NCI-H510A (cell line): ENCODE data around the gene HSPA12A.

Source experiments
- DNase-seq: peaks from one replicate; lab custom pipeline; 2025; lab: John Stamatoyannopoulos, UW

HSPA12A gene

DNA sequence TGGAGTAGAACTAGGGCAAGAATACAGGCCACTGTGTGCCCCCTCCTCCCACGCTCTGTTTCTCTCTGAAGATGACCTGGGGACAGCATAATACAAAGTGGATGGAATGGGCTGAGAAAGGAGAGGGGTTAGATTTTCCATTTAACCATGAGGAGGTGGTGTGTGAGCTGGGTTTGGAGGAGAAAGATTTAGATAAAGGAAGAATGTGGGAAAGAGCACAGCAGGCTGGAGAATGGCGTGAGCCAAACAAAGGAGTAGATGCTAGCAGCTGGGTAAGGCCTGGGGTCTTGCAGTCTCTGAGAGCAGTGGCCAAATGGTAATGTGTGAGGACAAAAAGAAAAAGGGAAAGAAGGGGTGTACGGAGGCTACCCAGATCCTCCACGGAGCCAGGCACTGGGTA, 113.0 kb downstream of the HSPA12A start:
- no peak for DNase-seq

DNA sequence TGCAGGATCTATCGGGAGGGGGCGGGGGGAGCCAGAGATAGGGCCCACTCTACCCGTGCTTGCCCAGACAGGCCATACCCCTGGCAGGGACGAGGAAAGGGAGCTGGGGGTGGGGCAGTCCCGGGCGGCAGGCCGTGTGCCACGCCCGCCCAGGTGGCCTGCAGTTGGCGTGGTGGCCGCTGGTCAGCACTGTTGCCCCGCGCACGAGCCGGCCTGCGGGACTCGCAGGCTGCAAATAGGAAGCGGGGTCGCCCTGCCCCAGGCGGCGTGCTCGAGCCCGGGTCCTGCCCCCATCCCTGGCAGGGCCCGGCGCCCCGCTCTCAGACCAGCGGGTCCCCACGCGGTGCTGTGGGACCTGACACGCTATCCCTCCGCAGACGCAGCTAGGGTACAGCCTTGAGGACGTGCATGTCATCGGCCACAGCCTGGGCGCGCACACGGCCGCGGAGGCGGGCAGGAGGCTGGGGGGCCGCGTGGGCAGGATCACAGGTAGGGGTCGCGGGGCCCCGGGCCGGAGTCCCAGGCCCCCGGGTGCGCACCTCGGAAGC, 114.9 kb downstream of the HSPA12A start:
- no peak for DNase-seq

DNA sequence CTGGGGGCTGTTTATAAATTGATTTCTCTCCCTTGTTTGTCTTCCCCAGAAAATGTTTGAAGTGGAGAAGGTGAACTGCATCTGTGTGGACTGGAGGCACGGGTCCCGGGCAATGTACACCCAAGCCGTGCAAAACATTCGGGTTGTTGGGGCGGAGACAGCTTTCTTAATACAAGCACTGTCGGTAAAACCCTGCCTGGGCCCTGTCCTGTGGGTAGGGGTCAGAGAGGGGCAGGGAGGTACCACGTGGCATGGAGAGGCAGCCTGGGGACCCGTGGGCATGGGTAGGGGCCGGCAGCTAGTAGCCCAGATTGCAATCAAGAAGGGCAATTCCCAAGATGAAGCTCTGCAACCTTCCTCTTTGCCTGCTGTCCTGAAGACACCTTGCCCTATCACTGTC, 115.6 kb downstream of the HSPA12A start:
- no peak for DNase-seq

DNA sequence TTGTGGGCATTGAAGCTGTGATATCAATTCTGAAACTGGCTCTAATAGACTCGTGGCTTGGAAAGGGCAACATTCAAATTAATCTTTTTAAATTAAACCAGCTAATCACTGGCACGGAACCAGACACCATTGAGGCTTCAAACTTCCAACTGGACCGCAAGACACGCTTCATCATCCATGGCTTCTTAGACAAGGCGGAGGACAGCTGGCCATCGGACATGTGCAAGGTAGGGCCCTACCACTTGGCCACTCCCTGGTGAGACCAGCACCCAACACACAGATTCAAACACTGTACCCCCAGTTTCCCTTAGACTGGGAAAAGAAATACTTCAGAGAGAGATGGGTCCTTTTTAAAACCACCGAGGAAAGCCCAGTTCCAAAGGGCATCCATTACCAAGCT, 116.5 kb downstream of the HSPA12A start:
- no peak for DNase-seq

DNA sequence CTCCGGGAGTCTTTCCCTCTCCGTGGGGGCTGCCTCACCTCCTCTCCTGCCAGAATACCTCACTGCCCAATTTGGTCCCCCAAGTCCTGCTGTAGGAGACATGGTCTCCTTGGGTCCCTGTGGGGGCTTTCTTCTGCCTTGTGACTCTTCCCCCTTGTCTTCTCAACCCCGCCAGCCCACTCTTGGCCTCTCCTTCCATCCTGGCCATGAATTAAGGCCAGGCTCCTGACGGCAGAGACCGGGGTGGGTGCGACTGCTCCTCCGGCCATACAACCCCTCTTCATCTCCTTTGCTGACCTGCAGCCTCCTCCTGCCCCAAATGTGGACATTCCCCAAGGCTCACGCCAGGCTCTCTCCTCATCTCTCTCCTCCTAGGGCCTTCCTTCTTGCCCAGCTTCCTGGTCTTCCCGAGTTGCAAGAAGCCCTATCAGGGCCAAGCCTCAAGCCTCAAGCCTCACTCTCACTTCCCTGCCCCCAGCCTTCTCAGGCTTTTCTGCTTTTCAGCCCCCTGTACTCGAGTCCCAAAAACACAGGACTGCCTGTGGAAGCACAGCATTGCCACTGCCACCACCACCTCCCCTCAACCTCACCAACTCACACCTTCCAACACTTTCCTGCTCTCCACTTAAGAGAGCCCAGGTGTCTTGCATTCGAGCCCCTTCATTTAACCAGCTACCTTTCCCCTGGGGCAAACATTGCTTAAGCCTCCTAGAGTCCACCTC, 120.3 kb downstream of the HSPA12A start:
- DNase-seq, result no peak

DNA sequence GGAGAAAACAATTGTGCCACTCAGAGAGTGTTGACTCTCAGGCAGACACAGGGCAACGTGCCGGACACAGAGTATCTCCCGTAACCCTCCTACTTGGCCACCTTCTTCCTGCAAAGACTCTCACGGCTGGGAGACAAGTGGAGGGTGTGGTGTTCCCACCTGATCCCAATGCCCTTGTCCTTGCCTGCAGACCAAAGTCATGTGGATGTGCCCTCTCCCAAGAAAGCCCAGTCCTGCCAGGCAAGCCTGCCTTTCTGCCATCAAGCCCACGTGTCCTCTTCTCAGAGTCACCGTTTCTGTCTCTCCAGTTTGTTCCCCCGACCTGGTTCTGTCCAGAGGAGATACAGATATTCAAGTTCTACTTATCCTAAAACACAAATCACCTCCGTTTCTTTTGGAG, 120.9 kb downstream of the HSPA12A start:
- no peak for DNase-seq
